ENCODE results near the gene EIF3L.

EIF3L gene

GRCh38 chr22:37894939-37895670, 45.9 kb downstream of the EIF3L start:
- Histone ChIP-seq H3K4me1 (peaks cover 0 to 43% (median 37%) of the 10 kb centered on the region in 4 donors), H3K9me3 (no peaks in the 10 kb centered on the region), H3K27ac (peak overlapping the region in 1 of 2 donors; percentile 15), H3K36me3 (peaks cover 2 to 10% (median 7%) of the 10 kb centered on the region in 3 donors), H3K27me3 (no peaks in the 10 kb centered on the region), H3K4me3 (no peak overlapping the region)
- intact Hi-C loops (cut with DNase I; ENCODE audit: low total_unique reads), result no loop called here
- TF ChIP-seq CTCF (IDR thresholded peaks at IDR 0.05), result no peak
- no peak for DNase-seq

GRCh38 chr22:37896181-37896592, 47.0 kb downstream of the EIF3L start:
- H3K27me3 ChIP-seq, result no peaks in the 10 kb centered on the region
- peaks cover 0 to 43% (median 36%) of the 10 kb centered on the region in 4 donors for H3K4me1 ChIP-seq
- H3K27ac ChIP-seq, result no peak overlapping the region
- no peaks in the 10 kb centered on the region for H3K9me3 ChIP-seq
- intact Hi-C loops (cut with DNase I; ENCODE audit: low total_unique reads), result no loop called here
- DNase-seq, result no peak
- H3K4me3 ChIP-seq, result no peak overlapping the region
- TF ChIP-seq CTCF (IDR thresholded peaks at IDR 0.05), result no peak
- no peaks in the 10 kb centered on the region for H3K36me3 ChIP-seq

GRCh38 chr22:37896939-37897338, 47.7 kb downstream of the EIF3L start:
- no peaks in the 10 kb centered on the region for H3K27me3 ChIP-seq
- TF ChIP-seq CTCF (IDR thresholded peaks at IDR 0.05), result no peak
- no peaks in the 10 kb centered on the region for H3K9me3 ChIP-seq
- peak overlapping the region in 1 of 2 donors; percentile 6 for H3K27ac ChIP-seq
- H3K4me1 ChIP-seq, result peaks cover 0 to 43% (median 30%) of the 10 kb centered on the region in 4 donors
- intact Hi-C loops (cut with DNase I; ENCODE audit: low total_unique reads), result no loop called here
- H3K4me3 ChIP-seq, result no peak overlapping the region
- no peak for DNase-seq
- no peaks in the 10 kb centered on the region for H3K36me3 ChIP-seq

GRCh38 chr22:37897807-37898206, 48.6 kb downstream of the EIF3L start:
- DNase-seq, result no peak
- intact Hi-C loops (cut with DNase I; ENCODE audit: low total_unique reads), result no loop called here
- no peaks in the 10 kb centered on the region for H3K27me3 ChIP-seq
- H3K4me3 ChIP-seq, result no peak overlapping the region
- no peak for TF ChIP-seq CTCF (IDR thresholded peaks at IDR 0.05)
- peaks cover 0 to 36% (median 22%) of the 10 kb centered on the region in 4 donors for H3K4me1 ChIP-seq
- no peak overlapping the region for H3K27ac ChIP-seq
- no peaks in the 10 kb centered on the region for H3K36me3 ChIP-seq
- H3K9me3 ChIP-seq, result no peaks in the 10 kb centered on the region

GRCh38 chr22:37898441-37899181, 49.4 kb downstream of the EIF3L start:
- Histone ChIP-seq H3K27me3 (no peaks in the 10 kb centered on the region), H3K4me3 (no peak overlapping the region), H3K4me1 (peaks cover 0 to 28% (median 14%) of the 10 kb centered on the region in 4 donors), H3K27ac (no peak overlapping the region), H3K36me3 (no peaks in the 10 kb centered on the region), H3K9me3 (no peaks in the 10 kb centered on the region)
- intact Hi-C loops (cut with DNase I; ENCODE audit: low total_unique reads), result no loop called here
- no peak for DNase-seq
- TF ChIP-seq CTCF (IDR thresholded peaks at IDR 0.05), result no peak
